ENCODE data around the gene ADARB1. TPM values are rescaled to one million over a fixed set of nuclear protein-coding genes. Genes with fewer than 3 reads are reported as not detected.

ADARB1 gene
- total RNA-seq, 2 experiments from 2014 or later: 32.8 to 37.7 TPM

- no peak overlapping the region for H3K27ac Mint-ChIP-seq
- intact Hi-C loops (cut with DNase I, micrococcal nuclease): no loop called here
- ChIA-PET POLR2A (no interaction called here), CTCF (no interaction called here)
- H3K9me3 Mint-ChIP-seq (ENCODE audit: low read depth): no peaks in the 10 kb centered on the region
- ATAC-seq (no peak), DNase-seq (no peak)
- no peak overlapping the region for H3K4me3 Mint-ChIP-seq
- H3K36me3 Mint-ChIP-seq (ENCODE audit: low read depth): no peaks in the 10 kb centered on the region
- peaks cover 6% of the 10 kb centered on the region for H3K27me3 Mint-ChIP-seq
- H3K4me1 Mint-ChIP-seq: no peaks in the 10 kb centered on the region
These were observed 178.1 kb downstream of the ADARB1 start for GRCh38 chr21:45252448-45252925.

DNA sequence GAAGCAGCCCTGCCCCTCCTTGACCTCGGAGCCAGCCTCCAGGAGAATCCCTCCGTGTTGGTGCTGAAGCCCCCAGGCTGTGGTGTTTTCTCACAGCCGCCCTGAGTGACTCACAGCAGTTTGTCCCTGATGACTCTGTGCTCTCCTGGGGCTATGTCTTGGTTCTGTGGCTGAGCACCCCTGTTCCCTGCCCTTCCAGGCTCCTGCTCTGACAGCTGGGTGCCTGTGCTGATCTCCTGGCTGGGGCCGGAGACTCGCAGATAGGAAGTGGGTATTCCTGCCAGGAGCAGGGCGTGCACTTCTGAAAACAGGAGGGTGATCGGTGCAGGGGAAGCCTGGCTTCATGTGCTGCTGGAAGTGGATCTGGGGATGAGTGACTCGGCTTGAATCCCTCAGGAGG is 178.8 kb downstream of the ADARB1 start:
- intact Hi-C loops (cut with DNase I, micrococcal nuclease): no loop called here
- no peaks in the 10 kb centered on the region for H3K4me1 Mint-ChIP-seq
- H3K27me3 Mint-ChIP-seq: peaks cover 6% of the 10 kb centered on the region
- no peak overlapping the region for H3K27ac Mint-ChIP-seq
- H3K9me3 Mint-ChIP-seq (ENCODE audit: low read depth): no peaks in the 10 kb centered on the region
- ChIA-PET POLR2A (no interaction called here), CTCF (no interaction called here)
- no peaks in the 10 kb centered on the region for H3K36me3 Mint-ChIP-seq (ENCODE audit: low read depth)
- DNase-seq (no peak), ATAC-seq (no peak)
- no peak overlapping the region for H3K4me3 Mint-ChIP-seq

GRCh38 chr21:45253633-45254459 is 179.5 kb downstream of the ADARB1 start:
- H3K36me3 Mint-ChIP-seq (ENCODE audit: low read depth): no peaks in the 10 kb centered on the region
- H3K9me3 Mint-ChIP-seq (ENCODE audit: low read depth): no peaks in the 10 kb centered on the region
- CTCF ChIA-PET: no interaction called here
- no peak for ATAC-seq
- POLR2A ChIA-PET: no interaction called here
- H3K27ac Mint-ChIP-seq: no peak overlapping the region
- no peaks in the 10 kb centered on the region for H3K4me1 Mint-ChIP-seq
- DNase-seq: no peak
- H3K4me3 Mint-ChIP-seq: no peak overlapping the region
- peaks cover 6% of the 10 kb centered on the region for H3K27me3 Mint-ChIP-seq
- intact Hi-C loops (cut with DNase I, micrococcal nuclease): no loop called here

DNA sequence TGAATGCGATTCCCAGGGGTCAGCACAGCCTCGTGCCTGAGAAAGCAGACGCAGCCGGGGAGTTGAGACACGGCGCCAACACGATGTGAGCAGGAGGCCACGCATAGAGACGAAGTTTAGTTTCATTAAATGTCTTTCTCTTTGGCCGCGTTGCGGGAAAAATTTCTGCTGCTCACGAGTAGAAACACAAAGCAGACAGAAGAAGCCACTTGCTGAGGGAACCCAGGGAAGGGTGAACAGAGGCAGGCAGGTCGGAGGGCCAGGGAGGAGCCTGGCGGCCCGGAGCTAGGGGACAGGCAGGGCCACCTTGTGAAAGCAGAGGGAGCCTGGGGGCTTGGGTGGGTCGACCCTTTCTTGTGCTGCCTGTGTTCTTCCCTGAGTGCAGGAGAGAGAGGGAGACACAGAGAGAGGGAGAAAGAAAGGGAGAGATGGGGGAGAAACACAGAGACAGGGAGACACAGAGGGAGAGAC is 180.1 kb downstream of the ADARB1 start:
- DNase-seq (no peak), ATAC-seq (no peak)
- H3K4me3 Mint-ChIP-seq: no peak overlapping the region
- no peaks in the 10 kb centered on the region for H3K4me1 Mint-ChIP-seq
- no peaks in the 10 kb centered on the region for H3K36me3 Mint-ChIP-seq (ENCODE audit: low read depth)
- H3K9me3 Mint-ChIP-seq (ENCODE audit: low read depth): no peaks in the 10 kb centered on the region
- peaks cover 6% of the 10 kb centered on the region for H3K27me3 Mint-ChIP-seq
- POLR2A ChIA-PET: no interaction called here
- intact Hi-C loops (cut with DNase I, micrococcal nuclease): no loop called here
- no peak overlapping the region for H3K27ac Mint-ChIP-seq
- CTCF ChIA-PET: no interaction called here

DNA sequence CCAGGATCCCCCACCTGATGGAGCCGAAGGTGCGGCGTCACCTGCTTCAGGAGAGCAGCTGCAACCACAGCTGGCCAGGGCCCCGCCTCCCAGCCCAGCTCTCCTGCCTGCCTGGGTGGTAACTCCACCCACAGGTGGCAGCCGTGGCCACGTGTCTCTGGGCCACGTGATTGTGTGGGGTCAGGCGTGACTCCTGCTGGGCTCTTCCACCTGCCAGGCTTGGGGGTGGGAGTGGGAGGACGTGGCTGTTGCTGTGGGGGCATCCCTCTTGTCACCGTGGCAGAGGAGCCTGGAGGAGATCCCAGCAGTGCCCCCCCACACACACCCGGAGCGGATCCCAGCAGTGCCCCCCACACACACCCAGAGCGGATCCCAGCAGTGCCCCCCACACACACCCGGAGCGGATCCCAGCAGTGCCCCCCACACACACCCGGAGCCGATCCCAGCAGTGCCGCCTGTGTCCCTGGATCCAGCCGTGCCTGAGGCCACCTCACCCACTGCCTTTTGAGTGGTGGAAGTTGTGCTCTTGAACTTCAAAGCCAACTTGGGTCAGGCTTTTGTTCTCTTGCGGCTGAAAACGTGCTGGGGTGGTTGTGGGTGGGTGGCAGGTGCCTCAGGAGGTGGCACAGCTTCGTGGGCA is 181.1 kb downstream of the ADARB1 start:
- peak; percentile 28 for DNase-seq
- no peak for ATAC-seq
- H3K36me3 Mint-ChIP-seq (ENCODE audit: low read depth): no peaks in the 10 kb centered on the region
- H3K27ac Mint-ChIP-seq: no peak overlapping the region
- ChIA-PET CTCF (no interaction called here), POLR2A (no interaction called here)
- intact Hi-C loops (cut with DNase I, micrococcal nuclease): no loop called here
- no peak overlapping the region for H3K4me3 Mint-ChIP-seq
- H3K9me3 Mint-ChIP-seq (ENCODE audit: low read depth): no peaks in the 10 kb centered on the region
- peaks cover 6% of the 10 kb centered on the region for H3K27me3 Mint-ChIP-seq
- H3K4me1 Mint-ChIP-seq: no peaks in the 10 kb centered on the region

GRCh38 chr21:45256021-45256911 is 181.9 kb downstream of the ADARB1 start:
- intact Hi-C loops (cut with DNase I, micrococcal nuclease): no loop called here
- ChIA-PET CTCF (no interaction called here), POLR2A (no interaction called here)
- ATAC-seq (peak; percentile 16), DNase-seq (no peak)
- Mint-ChIP-seq H3K27me3 (peaks cover 6% of the 10 kb centered on the region), H3K36me3 (ENCODE audit: low read depth) (no peaks in the 10 kb centered on the region), H3K4me3 (no peak overlapping the region), H3K9me3 (ENCODE audit: low read depth) (no peaks in the 10 kb centered on the region), H3K4me1 (no peaks in the 10 kb centered on the region), H3K27ac (no peak overlapping the region)

DNA sequence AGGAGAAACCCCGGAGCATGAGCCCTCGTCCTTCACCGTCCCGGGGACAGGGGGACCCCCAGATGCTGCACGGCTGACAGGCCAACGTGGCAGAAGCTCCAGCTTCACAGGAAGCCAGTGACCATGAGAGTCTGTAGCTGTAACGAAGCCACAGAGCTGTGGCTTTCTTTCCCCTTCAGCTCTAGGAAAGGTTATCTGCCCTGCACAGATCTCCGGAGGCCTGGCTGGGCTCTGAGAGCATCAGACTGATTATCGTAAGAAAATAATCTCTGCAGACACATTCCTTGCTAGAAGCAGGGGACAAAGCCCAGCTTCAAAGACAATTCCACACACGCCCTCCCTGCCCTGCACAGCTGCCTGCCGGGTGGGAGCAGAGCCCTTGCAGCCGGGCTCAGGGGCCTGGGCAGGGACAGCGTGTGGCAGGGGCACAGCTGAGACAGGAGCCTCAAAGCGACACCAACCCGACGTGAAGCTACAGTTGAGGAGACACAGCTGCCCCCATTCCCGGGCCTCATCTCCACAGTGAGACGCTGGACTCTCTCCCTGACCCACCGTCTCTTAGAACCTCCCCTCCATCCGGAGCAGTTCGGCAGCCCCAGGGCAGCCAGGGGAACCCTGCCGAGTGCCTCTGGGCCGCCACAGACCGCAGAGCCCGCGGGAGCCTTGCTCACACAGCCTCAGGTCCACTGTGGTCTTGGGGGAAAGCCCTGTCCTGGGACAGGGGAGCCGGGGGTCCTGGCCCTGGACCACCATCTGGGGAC is 182.7 kb downstream of the ADARB1 start:
- H3K36me3 Mint-ChIP-seq (ENCODE audit: low read depth): no peaks in the 10 kb centered on the region
- DNase-seq: no peak
- H3K4me3 Mint-ChIP-seq: no peak overlapping the region
- ChIA-PET POLR2A (no interaction called here), CTCF (interaction anchor here (0.6 kb wide), 4 partner anchors 33 to 409 kb away, joined by 3 to 4 read pairs (median 3); no protein-coding TSS in a partner anchor)
- intact Hi-C loops (cut with DNase I, micrococcal nuclease): no loop called here
- H3K4me1 Mint-ChIP-seq: no peaks in the 10 kb centered on the region
- H3K27ac Mint-ChIP-seq: no peak overlapping the region
- peaks cover 6% of the 10 kb centered on the region for H3K27me3 Mint-ChIP-seq
- ATAC-seq: no peak
- H3K9me3 Mint-ChIP-seq (ENCODE audit: low read depth): no peaks in the 10 kb centered on the region

- no peak overlapping the region for H3K27ac Mint-ChIP-seq
- DNase-seq (no peak), ATAC-seq (no peak)
- ChIA-PET POLR2A (no interaction called here), CTCF (interaction anchor here (0.6 kb wide), 3 partner anchors 32 to 146 kb away, joined by 3 to 4 read pairs (median 3); no protein-coding TSS in a partner anchor)
- intact Hi-C loops (cut with DNase I, micrococcal nuclease): no loop called here
- H3K9me3 Mint-ChIP-seq (ENCODE audit: low read depth): no peaks in the 10 kb centered on the region
- no peaks in the 10 kb centered on the region for H3K36me3 Mint-ChIP-seq (ENCODE audit: low read depth)
- H3K4me1 Mint-ChIP-seq: no peaks in the 10 kb centered on the region
- peaks cover 6% of the 10 kb centered on the region for H3K27me3 Mint-ChIP-seq
- H3K4me3 Mint-ChIP-seq: no peak overlapping the region
These were observed 183.4 kb downstream of the ADARB1 start for GRCh38 chr21:45257673-45258341.

DNA sequence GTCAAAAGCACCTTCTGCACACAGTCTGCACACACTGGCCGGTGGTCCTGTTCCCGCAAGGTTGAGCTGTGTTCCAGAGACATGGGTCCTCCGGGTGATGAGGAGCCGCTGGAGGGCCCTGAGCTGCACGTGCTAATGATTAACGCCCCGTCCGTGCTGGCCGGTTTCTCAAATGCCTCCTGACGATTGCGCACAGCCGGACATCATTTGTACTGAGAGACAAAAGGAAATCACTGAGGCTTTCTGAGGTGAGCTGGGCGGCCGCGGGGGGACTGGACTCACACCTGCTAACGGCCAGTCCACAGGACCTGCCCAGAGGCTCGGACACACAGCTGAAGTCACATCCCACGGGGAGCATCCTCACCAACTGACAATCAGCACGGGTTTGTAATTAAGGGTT is 184.1 kb downstream of the ADARB1 start:
- ATAC-seq (no peak), DNase-seq (no peak)
- intact Hi-C loops (cut with DNase I, micrococcal nuclease): no loop called here
- Mint-ChIP-seq H3K36me3 (ENCODE audit: low read depth) (peaks cover 4% of the 10 kb centered on the region), H3K27me3 (peaks cover 6% of the 10 kb centered on the region), H3K4me3 (no peak overlapping the region), H3K9me3 (ENCODE audit: low read depth) (no peaks in the 10 kb centered on the region), H3K27ac (no peak overlapping the region), H3K4me1 (no peaks in the 10 kb centered on the region)
- ChIA-PET POLR2A (no interaction called here), CTCF (no interaction called here)

GRCh38 chr21:45259206-45259840 is 184.9 kb downstream of the ADARB1 start:
- Mint-ChIP-seq H3K9me3 (ENCODE audit: low read depth) (no peaks in the 10 kb centered on the region), H3K27ac (no peak overlapping the region), H3K27me3 (peaks cover 6% of the 10 kb centered on the region), H3K36me3 (ENCODE audit: low read depth) (peaks cover 10% of the 10 kb centered on the region), H3K4me1 (no peaks in the 10 kb centered on the region), H3K4me3 (no peak overlapping the region)
- intact Hi-C loops (cut with DNase I, micrococcal nuclease): no loop called here
- CTCF ChIA-PET: interaction anchor here (0.5 kb wide), 1 partner anchor 1375 kb away, joined by 3 read pairs; no protein-coding TSS in a partner anchor
- POLR2A ChIA-PET: no interaction called here
- ATAC-seq (no peak), DNase-seq (no peak)
